Uterus (tissue), 2 donors: Measurements from ENCODE around the gene RFTN2.
"Not testable (repeated sequence)": the region's sequence is repeated elsewhere in the genome, so short reads cannot be mapped to it uniquely, and the experiment has no call there.

ENCODE experiments used
- CTCF ChIP-seq, 4 experiments: fragments of 200-600 bp in 2 of 4; fragments of 450-650 bp in 2 of 4; sonication (generic) in 2 of 4; IDR thresholded peaks; one replicate each; pipeline ENCODE4 v1.5.1; 2016 to 2019; ENCODE audit warnings: antibody characterized with exemption in 4 of 4, mild to moderate bottlenecking in 2 of 4, moderate library complexity in 1 of 4
- POLR2A ChIP-seq, 2 donors: fragments of 450-650 bp; IDR thresholded peaks; one replicate each; pipeline ENCODE4 v1.6.1; 2016; ENCODE audit warnings: antibody characterized with exemption in 2 of 2, mild to moderate bottlenecking in 1 of 2, moderate library complexity in 1 of 2

GRCh38 chr2:197695206-197695605 is 19.8 kb upstream of the RFTN2 start:
- not testable (repeated sequence) for TF ChIP-seq CTCF, POLR2A (IDR thresholded peaks at IDR 0.05)
